Effector memory CD8-positive, alpha-beta T cell (primary cell): Measurements from ENCODE around the gene CAMKMT.

Source experiments
- ATAC-seq: fragments of 150-1000 bp; cut with Tn5 transposase; replicated peaks from 2 replicates; pipeline ENCODE4 v1.10.0; 2021; ENCODE audit warnings: mild to moderate bottlenecking, moderate library complexity
- DNase-seq, 3 experiments: peaks; one replicate each; pipeline ENCODE4 v3.0.0; 2021
- H3K27ac Mint-ChIP-seq, 2 donors: one replicate each; pipeline ENCODE4 v1.8.0; 2022; ENCODE audit warnings: mild to moderate bottlenecking in 2 of 2, mixed read lengths in 2 of 2, moderate library complexity in 2 of 2
- H3K27me3 Mint-ChIP-seq, 2 donors: one replicate each; pipeline ENCODE4 v1.8.0; 2022; ENCODE audit warnings: mixed read lengths in 2 of 2
- H3K36me3 Mint-ChIP-seq: one replicate; pipeline ENCODE4 v1.8.0; 2022; ENCODE audit warnings: mild to moderate bottlenecking, moderate library complexity, mixed read lengths; ENCODE audit not compliant: insufficient read depth
- H3K4me1 Mint-ChIP-seq, 2 donors: one replicate each; pipeline ENCODE4 v1.8.0; 2022; ENCODE audit warnings: low read depth in 2 of 2, mixed read lengths in 2 of 2
- H3K4me3 Mint-ChIP-seq, 2 donors: one replicate each; pipeline ENCODE4 v1.8.0; 2022; ENCODE audit warnings: mild to moderate bottlenecking in 2 of 2, mixed read lengths in 2 of 2, moderate library complexity in 2 of 2
- H3K9me3 Mint-ChIP-seq, 2 donors: one replicate each; pipeline ENCODE4 v1.8.0; 2022; ENCODE audit warnings: mixed read lengths in 2 of 2

CAMKMT gene

DNA sequence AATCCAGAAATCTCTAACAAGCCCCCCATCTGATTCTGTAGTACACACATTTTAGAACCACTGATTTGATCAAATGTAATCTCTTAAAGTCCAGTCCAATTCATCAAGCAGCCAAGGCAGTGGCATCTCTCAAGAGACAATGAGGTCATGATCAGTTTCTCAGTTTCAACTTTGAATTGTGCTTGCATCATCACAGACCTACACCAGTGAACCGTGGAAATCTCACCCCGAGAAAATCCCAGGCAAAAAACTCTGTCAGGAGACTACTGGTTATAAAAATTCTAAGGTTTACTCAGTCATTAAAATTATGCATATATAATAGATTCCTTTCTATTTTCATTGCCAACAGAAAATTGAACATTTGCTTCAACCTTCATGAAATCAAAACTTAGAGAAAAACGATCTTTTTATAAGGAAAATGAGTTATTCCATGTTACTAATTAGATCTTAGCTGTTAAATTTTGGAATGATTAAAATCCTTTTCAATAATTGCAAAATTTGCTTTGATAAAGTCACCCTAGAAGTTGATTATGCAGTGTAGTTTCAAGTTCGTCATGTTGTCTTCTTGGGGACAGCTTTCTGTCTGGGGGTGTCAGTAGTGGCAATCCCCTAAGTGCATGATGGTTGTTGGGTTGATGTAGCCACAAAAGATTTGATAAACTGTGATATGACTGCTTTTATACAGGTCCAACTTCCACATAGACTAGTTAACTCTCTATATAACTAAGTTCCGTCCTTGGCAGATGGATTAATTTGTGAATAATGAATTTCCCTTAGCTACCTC lies 235.0 kb downstream of the CAMKMT start:
- H3K9me3 Mint-ChIP-seq: peaks cover 0 to 1% of the 10 kb centered on the region in 2 donors
- ATAC-seq: no peak
- H3K27me3 Mint-ChIP-seq: no peaks in the 10 kb centered on the region
- no peaks in the 10 kb centered on the region for H3K36me3 Mint-ChIP-seq
- H3K4me1 Mint-ChIP-seq: no peaks in the 10 kb centered on the region
- DNase-seq: no peak
- no peak overlapping the region for H3K4me3 Mint-ChIP-seq
- no peak overlapping the region for H3K27ac Mint-ChIP-seq

DNA sequence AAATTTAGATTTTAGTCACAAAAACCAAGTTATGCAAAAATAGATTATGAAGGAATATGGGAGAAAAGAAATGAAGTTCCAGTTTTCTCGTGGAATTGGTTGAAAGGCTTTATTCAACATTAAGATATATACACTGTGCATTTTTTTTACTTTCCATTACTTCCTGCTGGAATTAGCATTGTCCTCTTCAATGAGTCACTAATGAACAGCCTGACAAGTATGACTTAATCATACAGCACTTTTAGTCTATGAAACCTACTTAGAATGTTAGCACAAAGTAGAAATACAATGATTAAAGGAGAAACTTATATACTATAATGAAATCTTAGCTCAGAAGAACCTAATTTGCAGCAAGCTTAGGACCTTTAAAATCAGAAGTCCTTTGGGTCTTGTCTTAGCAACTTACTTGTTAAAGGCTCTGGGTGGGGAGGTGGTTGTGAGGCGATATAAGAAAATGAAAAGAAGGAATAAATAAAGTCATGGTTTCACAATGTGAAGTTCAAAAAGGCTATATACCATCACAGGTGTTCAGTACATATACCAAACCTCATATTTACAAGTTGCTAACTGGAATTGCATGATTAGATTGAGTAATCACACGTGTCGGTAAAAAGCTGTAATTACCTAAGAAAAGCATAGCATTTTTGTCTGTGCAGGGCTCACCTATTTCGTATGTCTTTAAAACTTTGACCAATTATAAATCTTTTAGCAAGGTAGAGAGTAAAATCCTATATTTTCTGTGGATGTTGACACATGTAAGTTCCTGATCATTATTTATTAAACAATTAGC lies 236.8 kb downstream of the CAMKMT start:
- Mint-ChIP-seq H3K4me3 (no peak overlapping the region), H3K4me1 (no peaks in the 10 kb centered on the region), H3K36me3 (no peaks in the 10 kb centered on the region), H3K27ac (no peak overlapping the region), H3K27me3 (no peaks in the 10 kb centered on the region), H3K9me3 (peaks cover 0 to 1% of the 10 kb centered on the region in 2 donors)
- ATAC-seq: no peak
- no peak for DNase-seq

DNA sequence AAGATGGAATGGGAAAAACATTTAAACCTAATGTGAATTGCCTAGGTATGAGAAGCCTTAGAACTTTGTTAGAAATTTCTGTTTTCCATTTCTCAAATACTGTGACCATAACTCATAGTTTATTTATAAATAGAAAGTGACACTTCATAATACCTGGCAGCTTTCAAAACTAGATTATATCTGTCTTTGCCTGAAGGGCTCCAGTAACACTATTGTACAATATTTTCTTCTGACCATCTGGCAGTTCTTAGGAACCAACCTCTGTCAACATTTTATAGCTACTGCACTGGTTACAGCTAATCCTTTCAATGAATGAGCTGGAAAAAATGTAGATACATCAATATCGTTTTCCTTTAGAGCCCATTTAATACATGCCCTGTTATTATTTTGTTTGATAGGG lies 237.4 kb downstream of the CAMKMT start:
- Mint-ChIP-seq H3K4me1 (no peaks in the 10 kb centered on the region), H3K9me3 (no peaks in the 10 kb centered on the region), H3K27ac (no peak overlapping the region), H3K36me3 (no peaks in the 10 kb centered on the region), H3K27me3 (no peaks in the 10 kb centered on the region), H3K4me3 (no peak overlapping the region)
- no peak for DNase-seq
- no peak for ATAC-seq

DNA sequence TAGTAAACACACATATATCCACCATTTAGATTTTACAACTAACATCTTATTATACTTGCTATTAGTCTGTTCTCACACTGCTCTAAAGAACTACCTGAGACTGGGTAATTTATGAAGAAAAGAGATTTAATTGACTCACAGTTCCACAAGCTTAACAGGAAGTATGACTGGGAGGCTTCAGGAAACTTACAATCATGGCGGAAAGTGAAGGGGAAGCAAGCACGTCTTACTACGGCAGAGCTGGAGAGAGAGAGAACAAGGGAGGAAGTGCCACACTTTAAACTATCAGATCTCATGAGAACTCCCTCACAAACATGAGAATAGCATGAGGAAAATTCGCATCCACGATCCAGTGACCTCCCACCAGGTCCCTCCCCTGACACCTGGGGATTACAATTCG lies 240.7 kb downstream of the CAMKMT start:
- no peaks in the 10 kb centered on the region for H3K9me3 Mint-ChIP-seq
- no peak for DNase-seq
- H3K27me3 Mint-ChIP-seq: no peaks in the 10 kb centered on the region
- no peak overlapping the region for H3K4me3 Mint-ChIP-seq
- no peak overlapping the region for H3K27ac Mint-ChIP-seq
- no peaks in the 10 kb centered on the region for H3K36me3 Mint-ChIP-seq
- H3K4me1 Mint-ChIP-seq: no peaks in the 10 kb centered on the region
- no peak for ATAC-seq

DNA sequence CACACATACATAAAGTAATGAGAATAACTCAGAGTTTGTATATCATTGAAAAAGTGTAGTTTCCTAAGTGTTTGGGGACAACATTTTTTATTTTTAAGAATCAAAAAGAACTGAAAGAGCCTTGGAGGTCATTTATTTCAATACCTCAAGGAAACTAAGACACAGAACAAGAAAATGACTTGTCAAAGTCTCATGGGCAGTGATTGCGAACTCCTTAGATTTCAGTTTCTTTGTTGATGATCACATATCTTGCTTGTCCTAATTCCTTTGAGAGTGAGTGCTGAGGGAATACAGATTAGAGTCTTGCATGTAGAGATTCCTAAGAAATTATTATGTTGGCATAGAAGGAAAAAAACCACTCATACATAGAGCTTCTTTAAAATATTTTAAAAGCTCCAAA lies 243.8 kb downstream of the CAMKMT start:
- ATAC-seq (no peak), DNase-seq (no peak)
- Mint-ChIP-seq H3K27ac (no peak overlapping the region), H3K4me1 (no peaks in the 10 kb centered on the region), H3K9me3 (no peaks in the 10 kb centered on the region), H3K27me3 (no peaks in the 10 kb centered on the region), H3K4me3 (no peak overlapping the region), H3K36me3 (no peaks in the 10 kb centered on the region)

DNA sequence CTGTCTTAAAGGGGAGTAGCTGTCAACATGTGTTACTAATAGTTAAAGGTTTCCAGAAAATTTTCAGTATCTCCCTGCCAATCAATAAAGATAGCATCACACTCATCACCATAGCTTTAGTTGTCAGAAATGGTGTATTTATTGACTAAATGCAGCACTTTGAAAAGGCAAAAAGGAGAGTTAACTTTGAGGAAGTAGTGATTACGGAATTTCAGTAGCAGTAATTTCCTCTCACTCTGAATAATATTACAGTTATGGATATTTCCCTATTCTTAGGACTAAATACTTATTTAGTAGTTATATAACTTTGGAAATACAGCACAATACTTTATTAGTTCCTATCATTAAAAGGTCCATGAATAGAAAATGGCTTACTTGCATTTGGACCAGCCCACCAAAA lies 250.5 kb downstream of the CAMKMT start:
- Mint-ChIP-seq H3K4me1 (no peaks in the 10 kb centered on the region), H3K27me3 (no peaks in the 10 kb centered on the region), H3K27ac (no peak overlapping the region), H3K36me3 (no peaks in the 10 kb centered on the region), H3K4me3 (no peak overlapping the region), H3K9me3 (no peaks in the 10 kb centered on the region)
- DNase-seq: no peak
- no peak for ATAC-seq

DNA sequence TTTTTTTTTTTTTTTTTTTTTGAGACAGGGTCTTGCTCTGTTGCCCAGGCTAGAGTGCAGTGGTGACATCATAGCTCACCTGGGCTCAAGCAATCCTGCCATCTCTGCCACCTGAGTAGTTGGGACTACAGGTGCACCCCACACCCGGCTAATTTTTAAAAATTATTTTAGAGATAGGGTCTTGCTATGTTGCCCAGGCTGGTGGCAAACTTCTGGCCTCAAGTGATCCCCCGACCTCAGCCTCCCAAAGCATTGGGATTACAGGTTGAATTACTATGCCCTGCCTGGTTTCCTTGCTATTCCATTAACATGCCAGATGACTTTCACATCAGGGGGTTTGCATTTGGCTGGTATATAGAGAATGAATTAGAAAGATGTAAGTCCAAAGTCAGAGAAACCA lies 253.2 kb downstream of the CAMKMT start:
- Mint-ChIP-seq H3K9me3 (no peaks in the 10 kb centered on the region), H3K27ac (no peak overlapping the region), H3K4me1 (no peaks in the 10 kb centered on the region), H3K36me3 (no peaks in the 10 kb centered on the region), H3K27me3 (no peaks in the 10 kb centered on the region), H3K4me3 (no peak overlapping the region)
- DNase-seq: no peak
- no peak for ATAC-seq

DNA sequence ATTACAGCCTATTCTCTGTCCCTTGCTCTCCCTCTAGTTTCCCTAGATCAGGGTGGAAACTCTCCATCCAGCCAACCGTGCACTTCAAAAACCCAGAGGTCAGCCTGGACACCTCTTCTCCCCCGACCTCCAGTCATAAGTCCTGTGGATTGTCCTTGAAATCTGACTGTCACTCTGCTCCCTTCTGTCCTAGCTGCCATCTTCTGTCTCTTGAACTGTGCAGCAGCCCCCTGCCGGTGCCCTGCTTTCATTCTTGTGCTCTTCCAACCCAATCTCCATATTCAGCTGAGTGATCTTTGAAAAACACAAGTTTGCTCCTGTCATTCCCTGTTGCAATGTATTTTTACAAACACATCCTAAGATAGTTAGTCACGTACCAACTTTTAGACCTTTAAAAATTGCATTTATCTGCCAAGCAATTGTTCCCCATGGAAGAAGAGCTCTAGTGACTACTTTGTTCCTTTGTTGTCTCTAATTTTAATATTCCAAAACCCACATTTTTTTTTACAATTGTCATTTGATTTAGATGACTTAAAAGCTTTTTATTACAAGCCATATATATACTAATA lies 254.3 kb downstream of the CAMKMT start:
- DNase-seq (no peak), ATAC-seq (no peak)
- H3K9me3 Mint-ChIP-seq: no peaks in the 10 kb centered on the region
- no peaks in the 10 kb centered on the region for H3K36me3 Mint-ChIP-seq
- no peaks in the 10 kb centered on the region for H3K27me3 Mint-ChIP-seq
- no peak overlapping the region for H3K27ac Mint-ChIP-seq
- no peaks in the 10 kb centered on the region for H3K4me1 Mint-ChIP-seq
- H3K4me3 Mint-ChIP-seq: no peak overlapping the region

DNA sequence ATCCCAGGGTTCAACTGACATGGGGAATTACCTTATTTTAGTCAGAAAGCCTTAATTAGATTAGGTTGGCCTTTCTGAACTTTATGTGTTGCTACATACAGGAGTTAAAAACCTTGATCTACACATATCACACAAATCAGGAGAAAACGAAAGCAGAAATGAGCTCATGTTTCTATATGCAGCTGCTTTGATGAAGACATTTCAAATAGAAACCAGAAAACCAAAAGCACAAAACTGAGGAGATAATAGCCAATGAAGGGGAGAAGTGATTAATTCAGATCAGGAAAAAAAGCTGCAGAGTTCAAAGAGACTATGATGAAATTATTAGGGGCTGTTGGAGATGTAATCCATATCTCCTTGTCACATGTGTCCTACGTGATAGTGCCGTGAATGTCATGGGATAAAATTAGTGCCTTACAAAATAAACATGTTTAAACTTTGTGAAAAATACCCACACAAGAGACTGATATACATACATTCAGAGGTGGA lies 255.0 kb downstream of the CAMKMT start:
- H3K36me3 Mint-ChIP-seq: no peaks in the 10 kb centered on the region
- H3K4me1 Mint-ChIP-seq: no peaks in the 10 kb centered on the region
- no peaks in the 10 kb centered on the region for H3K9me3 Mint-ChIP-seq
- H3K4me3 Mint-ChIP-seq: no peak overlapping the region
- ATAC-seq (peak; percentile 46), DNase-seq (no peak)
- H3K27me3 Mint-ChIP-seq: no peaks in the 10 kb centered on the region
- H3K27ac Mint-ChIP-seq: no peak overlapping the region

DNA sequence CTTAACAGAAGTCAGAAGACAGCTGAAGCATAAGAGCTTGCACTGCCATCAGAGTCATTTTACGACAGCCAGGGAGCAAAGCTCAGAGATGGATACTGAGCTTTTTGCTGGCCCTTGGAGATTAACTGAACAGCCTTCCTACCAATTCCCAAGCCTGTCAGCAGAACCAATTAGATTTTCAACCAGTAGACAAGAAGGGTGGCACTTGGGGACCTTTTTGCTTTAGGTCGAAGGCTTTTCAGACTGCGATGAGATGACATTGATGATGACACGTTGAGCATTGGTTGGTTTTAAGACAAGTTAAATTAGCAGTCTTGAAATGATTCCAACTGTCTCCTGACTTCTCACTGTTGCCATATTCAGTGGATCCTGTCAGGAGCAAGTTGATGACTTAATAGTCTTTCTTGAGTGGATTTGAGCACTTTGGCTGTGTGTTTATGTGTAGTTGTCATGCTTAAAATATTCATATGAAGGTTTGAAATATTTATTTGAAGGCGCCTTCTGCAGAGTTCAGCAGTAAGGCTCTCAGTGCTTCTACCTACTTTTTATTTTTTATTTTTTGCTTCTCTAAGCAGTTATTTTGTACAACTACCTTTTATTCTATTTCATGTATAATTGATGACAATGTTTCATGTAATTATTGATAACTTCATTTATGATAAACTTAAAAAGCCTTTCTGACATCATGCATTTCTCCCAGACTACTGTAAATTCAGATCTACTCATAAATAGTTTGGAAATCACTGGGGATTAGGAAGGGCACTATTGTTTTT lies 256.7 kb downstream of the CAMKMT start:
- Mint-ChIP-seq H3K4me3 (no peak overlapping the region), H3K27me3 (no peaks in the 10 kb centered on the region), H3K9me3 (no peaks in the 10 kb centered on the region), H3K4me1 (no peaks in the 10 kb centered on the region), H3K27ac (no peak overlapping the region), H3K36me3 (no peaks in the 10 kb centered on the region)
- ATAC-seq: no peak
- DNase-seq: no peak

DNA sequence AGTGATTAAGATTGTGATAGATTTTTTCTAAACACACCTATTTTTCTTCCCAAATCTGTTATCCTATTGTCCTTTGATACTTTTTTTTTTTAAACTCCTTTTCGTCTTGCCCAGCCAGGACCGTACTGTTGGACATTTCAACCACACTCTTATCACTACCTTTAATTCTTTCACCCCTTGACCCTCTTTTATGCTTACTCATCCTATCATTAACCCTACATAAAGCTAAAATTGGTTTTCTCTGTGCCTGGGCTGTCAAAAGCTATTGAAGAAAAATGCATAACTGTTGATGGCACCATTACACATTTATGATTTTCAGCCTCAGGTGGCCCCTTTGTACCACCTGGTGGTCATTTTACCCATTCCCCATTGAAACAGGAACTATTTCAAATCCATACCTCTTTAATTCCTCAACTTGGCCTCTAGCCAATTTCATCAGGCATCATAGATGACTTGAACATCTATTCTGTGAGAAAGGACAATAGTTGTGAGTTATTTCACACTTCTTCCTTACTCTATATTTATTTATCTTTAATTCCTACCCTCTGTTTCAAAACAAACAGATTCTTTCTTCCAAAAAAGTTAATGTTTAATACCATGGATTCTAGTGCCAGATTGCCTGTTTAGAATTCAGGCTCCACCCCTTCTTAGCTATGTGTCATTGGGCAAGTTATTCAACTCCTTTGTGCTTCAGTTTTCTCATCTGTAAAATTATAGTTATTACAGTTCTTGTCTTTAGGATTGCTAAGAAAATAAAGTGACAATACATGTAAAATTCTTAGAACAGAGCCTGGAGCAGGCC lies 258.6 kb downstream of the CAMKMT start:
- H3K9me3 Mint-ChIP-seq: no peaks in the 10 kb centered on the region
- no peaks in the 10 kb centered on the region for H3K36me3 Mint-ChIP-seq
- H3K4me1 Mint-ChIP-seq: no peaks in the 10 kb centered on the region
- no peak for ATAC-seq
- no peaks in the 10 kb centered on the region for H3K27me3 Mint-ChIP-seq
- DNase-seq: no peak
- H3K27ac Mint-ChIP-seq: no peak overlapping the region
- H3K4me3 Mint-ChIP-seq: no peak overlapping the region

DNA sequence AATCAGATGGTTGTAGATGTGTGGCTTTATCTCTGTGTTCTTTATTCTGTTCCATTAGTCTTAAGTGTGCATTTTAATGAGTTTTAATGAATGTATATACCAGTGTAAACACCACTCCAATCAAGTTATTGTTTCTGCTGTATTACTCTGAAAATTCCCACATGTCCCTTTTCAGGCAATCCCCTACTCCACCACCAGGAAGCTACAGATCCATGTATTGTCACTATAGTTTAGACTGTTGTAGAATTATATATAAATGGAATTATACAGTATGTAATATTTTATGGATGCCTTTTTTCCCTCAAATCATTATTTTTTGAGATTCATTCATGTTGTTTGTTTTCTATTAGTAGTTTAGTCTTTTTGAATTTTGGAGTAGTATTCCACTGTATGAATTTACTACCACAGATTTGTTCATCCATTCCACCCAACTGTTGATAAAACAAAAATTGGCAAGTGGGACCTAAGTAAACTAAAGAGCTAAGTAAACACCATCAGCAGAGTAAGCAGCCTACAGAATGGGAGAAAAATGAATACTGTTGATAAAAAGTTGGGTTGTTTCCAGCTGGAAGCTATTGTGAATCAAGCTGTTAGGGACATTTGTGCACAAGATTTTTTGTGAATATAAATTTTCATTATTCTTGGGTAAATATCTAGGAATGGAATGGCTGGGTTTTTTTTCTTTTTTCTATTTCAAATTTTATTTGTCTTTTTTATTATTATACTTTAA lies 262.0 kb downstream of the CAMKMT start:
- Mint-ChIP-seq H3K36me3 (no peaks in the 10 kb centered on the region), H3K27me3 (no peaks in the 10 kb centered on the region), H3K4me3 (no peak overlapping the region), H3K9me3 (no peaks in the 10 kb centered on the region), H3K4me1 (no peaks in the 10 kb centered on the region), H3K27ac (no peak overlapping the region)
- no peak for ATAC-seq
- no peak for DNase-seq
